NCI-H69 (cell line): ENCODE measurements around the gene CCNA1.
A peak's percentile ranks its signal among the peaks of the same experiment; 100 is the strongest.

Source experiments
- DNase-seq: peaks from one replicate; lab custom pipeline; 2025; lab: John Stamatoyannopoulos, UW

The CCNA1 gene

GRCh38 chr13:36453516-36453915 lies 21.2 kb downstream of the CCNA1 start:
- DNase-seq = peak; percentile 20

GRCh38 chr13:36454121-36454520 lies 21.8 kb downstream of the CCNA1 start:
- DNase-seq = no peak

- peak; percentile 56 for DNase-seq
Observed at GRCh38 chr13:36454987-36455386, 22.7 kb downstream of the CCNA1 start.

- DNase-seq = no peak
Observed at GRCh38 chr13:36456577-36456976, 24.3 kb downstream of the CCNA1 start.

GRCh38 chr13:36461506-36461905 lies 29.2 kb downstream of the CCNA1 start:
- DNase-seq = no peak

GRCh38 chr13:36475468-36475867 lies 43.2 kb downstream of the CCNA1 start:
- peak; percentile 58 for DNase-seq

GRCh38 chr13:36476661-36477060 lies 44.4 kb downstream of the CCNA1 start:
- DNase-seq = no peak

GRCh38 chr13:36480726-36481427 lies 48.6 kb downstream of the CCNA1 start:
- no peak for DNase-seq

- no peak for DNase-seq
Observed at GRCh38 chr13:36490055-36490454, 57.8 kb downstream of the CCNA1 start.
